ENCODE measurements around the gene GHRH.

DNA sequence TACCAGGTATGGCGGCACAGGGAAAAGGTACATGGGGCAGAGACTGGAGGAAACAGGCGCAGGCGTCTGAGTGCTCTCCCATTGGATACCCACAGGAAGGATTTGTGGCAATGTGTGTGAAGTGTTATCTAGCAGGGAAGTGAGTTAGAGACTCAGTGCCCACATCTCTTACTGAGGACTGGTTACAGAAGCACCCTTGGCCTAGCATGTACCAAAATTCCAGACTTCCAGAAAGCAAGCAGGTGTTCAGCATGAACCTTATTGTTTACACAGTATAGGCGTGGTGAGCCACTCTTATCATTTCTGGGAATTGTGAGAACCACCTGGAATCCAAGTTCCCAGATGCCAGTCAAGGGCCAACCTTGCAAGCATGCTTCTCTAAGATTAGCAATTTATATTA is 42.0 kb upstream of the GHRH start:
- TF ChIP-seq POLR2A (IDR thresholded peaks at IDR 0.05; ENCODE audit: extremely low read depth, insufficient read length) = no peak
- TF ChIP-seq, protein P1, sequence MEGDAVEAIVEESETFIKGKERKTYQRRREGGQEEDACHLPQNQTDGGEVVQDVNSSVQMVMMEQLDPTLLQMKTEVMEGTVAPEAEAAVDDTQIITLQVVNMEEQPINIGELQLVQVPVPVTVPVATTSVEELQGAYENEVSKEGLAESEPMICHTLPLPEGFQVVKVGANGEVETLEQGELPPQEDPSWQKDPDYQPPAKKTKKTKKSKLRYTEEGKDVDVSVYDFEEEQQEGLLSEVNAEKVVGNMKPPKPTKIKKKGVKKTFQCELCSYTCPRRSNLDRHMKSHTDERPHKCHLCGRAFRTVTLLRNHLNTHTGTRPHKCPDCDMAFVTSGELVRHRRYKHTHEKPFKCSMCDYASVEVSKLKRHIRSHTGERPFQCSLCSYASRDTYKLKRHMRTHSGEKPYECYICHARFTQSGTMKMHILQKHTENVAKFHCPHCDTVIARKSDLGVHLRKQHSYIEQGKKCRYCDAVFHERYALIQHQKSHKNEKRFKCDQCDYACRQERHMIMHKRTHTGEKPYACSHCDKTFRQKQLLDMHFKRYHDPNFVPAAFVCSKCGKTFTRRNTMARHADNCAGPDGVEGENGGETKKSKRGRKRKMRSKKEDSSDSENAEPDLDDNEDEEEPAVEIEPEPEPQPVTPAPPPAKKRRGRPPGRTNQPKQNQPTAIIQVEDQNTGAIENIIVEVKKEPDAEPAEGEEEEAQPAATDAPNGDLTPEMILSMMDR (IDR thresholded peaks at IDR 0.05; ENCODE audit: low read depth, low read length) = no peak
- TF ChIP-seq, protein P2, sequence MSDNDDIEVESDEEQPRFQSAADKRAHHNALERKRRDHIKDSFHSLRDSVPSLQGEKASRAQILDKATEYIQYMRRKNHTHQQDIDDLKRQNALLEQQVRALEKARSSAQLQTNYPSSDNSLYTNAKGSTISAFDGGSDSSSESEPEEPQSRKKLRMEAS (IDR thresholded peaks at IDR 0.05; ENCODE audit: low read depth, low read length) = no peak
